22Rv1 (cell line): ENCODE data around the gene SFSWAP.

Experiments used
- H3K27ac ChIP-seq: fragments of 450-650 bp; 2 replicates; pipeline ENCODE4 v1.5.1; 2017
- ZFX ChIP-seq: fragments of 450-650 bp; IDR thresholded peaks from 2 replicates; pipeline ENCODE4 v1.6.1; 2017; ENCODE audit warnings: antibody characterized with exemption, borderline replicate concordance
- TF ChIP-seq, protein P1 (sequence below): fragments of 450-650 bp; IDR thresholded peaks from 2 replicates; pipeline ENCODE4 v1.5.1; 2017; ENCODE audit warnings: mild to moderate bottlenecking

The SFSWAP gene

DNA sequence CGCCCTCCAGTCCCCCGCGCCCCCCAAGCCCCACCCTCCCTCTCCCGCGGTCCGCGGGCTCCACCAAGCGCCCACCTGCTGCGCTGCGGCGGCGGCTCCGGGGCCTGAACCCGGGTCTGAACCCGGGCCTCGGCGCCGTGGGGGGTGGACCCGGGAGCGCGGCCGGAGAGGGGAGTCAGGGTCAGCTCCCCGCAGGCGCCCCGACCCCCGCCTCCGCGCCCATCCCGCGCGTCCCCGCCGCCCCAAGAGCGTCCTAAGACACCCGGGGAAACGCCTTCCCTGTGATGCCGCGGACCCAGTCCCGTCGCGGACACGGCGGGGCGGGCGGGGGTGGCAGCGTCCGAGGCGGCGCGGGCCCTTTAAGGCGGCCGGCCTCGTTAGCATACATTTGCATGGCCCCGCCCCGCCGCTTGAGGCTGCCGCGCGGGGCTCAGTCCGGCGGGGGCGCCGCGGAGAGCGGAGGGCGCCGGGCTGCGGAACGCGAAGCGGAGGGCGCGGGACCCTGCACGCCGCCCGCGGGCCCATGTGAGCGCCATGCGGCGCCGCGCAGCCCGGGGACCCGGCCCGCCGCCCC is 117.2 kb downstream of the SFSWAP start, which contains the start of gene MMP17:
TSS of gene MMP17 (plus strand) at position 433 of the 574 bp plus-strand sequence. CDS start at position 535, 102 bp downstream.
- no peak for TF ChIP-seq ZFX
- TF ChIP-seq, protein P1, sequence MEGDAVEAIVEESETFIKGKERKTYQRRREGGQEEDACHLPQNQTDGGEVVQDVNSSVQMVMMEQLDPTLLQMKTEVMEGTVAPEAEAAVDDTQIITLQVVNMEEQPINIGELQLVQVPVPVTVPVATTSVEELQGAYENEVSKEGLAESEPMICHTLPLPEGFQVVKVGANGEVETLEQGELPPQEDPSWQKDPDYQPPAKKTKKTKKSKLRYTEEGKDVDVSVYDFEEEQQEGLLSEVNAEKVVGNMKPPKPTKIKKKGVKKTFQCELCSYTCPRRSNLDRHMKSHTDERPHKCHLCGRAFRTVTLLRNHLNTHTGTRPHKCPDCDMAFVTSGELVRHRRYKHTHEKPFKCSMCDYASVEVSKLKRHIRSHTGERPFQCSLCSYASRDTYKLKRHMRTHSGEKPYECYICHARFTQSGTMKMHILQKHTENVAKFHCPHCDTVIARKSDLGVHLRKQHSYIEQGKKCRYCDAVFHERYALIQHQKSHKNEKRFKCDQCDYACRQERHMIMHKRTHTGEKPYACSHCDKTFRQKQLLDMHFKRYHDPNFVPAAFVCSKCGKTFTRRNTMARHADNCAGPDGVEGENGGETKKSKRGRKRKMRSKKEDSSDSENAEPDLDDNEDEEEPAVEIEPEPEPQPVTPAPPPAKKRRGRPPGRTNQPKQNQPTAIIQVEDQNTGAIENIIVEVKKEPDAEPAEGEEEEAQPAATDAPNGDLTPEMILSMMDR, result peak; percentile 43

DNA sequence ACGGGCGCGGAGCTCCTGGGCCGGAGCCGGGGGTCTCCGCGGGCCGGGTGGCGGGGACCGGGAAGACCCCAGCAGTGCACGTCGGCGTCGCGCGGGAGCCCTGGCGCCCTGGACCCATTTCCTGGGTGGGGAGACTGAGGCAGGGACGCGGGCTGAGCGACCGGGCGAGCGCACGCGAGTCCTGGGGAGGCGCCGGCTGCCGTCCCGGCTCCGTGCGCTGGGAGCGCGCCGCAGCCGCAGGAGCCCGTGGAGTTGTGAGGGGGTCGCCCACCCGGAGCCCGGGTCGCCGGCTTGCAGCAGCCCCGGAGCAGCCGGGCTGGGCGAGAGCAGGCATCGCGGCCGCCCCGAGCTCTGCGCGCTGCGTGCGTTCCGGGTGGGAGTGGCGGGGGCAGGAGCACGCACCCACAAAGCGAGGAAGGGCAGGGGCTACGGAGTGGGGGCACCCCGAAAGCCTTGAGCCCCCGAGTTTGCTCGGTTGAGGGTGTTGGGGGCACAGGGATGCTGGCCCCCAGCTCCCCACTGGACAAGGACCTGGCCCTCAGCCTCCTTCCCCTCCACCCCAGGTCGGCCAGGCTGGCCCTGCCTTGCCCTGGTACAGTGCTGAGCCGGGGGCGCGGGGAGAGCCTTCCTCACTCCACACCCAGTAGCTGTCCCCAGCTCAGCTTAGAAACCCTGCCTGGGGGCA is 117.9 kb downstream of the SFSWAP start:
- no peak for TF ChIP-seq ZFX
- TF ChIP-seq, protein P1, result no peak
- 0 out of 2 replicates have a peak overlapping the region, but pooled peaks have one; percentile 98 for H3K27ac ChIP-seq

More for the DNA sequence above, 117.2 kb downstream of the SFSWAP start, which contains the start of gene MMP17:
- 0 out of 2 replicates have a peak within 1 kb of the TSS, but pooled peaks have one; percentile 98 for H3K27ac ChIP-seq

DNA sequence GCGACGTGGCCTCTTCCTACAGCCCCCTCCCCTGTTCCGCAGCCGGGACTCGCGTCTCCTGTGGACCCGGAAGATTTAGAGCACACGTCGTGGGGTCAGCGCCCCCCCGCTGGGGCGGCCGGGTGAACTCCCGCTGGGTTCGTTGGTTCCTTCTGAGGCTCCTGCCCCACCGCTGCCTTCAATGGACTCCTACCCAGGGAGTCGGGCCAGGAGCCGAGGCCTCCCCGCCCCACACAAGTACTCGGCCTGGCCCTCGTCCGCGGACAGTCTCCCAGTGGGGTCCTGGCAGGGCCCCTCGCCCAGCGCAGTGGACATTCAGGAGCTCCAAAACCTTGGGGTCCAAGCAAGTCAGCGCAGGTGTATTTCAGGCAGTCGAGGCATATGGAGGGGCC is 118.5 kb downstream of the SFSWAP start:
- 0 out of 2 replicates have a peak overlapping the region, but pooled peaks have one; percentile 98 for H3K27ac ChIP-seq

DNA sequence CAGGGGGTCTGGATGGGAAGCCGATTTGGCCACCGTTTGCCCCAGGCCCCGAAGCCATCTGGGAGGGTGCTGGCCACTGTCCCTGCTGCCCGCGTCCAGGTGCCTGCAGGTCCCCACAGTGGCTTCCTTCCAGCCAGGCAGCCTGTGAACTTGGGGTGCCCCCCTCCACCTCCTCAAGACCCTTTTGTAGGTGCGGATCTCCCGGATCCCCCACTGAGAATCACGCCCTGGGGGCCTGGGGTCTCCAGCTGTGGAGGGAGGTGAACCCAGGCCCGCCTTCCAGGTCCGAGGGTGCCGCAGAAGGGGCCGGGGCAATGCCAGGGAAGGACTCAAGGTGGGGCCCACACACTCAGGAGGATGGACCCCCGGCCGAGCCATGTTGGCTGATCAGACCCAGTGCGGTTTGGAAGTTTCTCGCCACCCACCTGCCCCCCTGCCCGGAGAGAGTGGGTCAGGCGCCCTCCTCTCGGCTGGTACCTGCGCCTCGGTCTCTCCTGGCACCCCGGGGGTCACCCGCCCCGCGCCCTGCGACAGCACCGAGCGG is 119.0 kb downstream of the SFSWAP start:
- TF ChIP-seq, protein P1, result no peak
- no peak for TF ChIP-seq ZFX
- H3K27ac ChIP-seq, result peak overlapping the region; percentile 98

More for the DNA sequence above, 118.5 kb downstream of the SFSWAP start:
- TF ChIP-seq, protein P1, result no peak
- TF ChIP-seq ZFX, result no peak

DNA sequence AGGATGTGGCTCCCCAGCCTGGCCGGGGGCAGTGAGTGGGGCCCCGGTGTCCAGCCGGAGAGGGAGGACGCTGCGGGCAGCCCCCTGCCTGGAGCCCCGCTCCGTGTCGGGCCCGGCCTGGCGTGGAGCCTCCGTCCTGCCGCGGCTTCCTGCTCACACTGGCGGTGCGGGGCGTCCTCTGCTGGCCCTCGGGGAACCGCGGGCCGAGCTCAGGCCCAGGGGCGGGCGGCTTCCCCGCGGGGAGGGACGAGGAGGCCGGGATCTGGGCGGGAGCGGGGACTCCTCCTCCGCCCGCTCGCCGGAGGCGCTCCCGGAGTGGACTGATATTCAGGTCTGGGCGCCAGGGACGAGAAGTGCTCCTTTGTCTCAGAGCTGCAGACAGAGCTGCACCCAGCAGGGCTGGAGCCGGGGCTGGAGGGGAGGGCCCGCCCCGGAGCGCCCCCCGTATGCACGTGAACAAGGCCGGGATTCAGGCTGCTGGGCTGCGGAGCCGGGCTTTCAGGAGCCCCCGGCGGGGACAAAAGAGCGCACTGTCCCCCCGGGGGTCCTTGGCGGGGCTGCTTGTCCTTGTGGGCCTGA is 119.5 kb downstream of the SFSWAP start:
- peak overlapping the region; percentile 98 for H3K27ac ChIP-seq
- no peak for TF ChIP-seq ZFX
- TF ChIP-seq, protein P1, result peak; percentile 95

DNA sequence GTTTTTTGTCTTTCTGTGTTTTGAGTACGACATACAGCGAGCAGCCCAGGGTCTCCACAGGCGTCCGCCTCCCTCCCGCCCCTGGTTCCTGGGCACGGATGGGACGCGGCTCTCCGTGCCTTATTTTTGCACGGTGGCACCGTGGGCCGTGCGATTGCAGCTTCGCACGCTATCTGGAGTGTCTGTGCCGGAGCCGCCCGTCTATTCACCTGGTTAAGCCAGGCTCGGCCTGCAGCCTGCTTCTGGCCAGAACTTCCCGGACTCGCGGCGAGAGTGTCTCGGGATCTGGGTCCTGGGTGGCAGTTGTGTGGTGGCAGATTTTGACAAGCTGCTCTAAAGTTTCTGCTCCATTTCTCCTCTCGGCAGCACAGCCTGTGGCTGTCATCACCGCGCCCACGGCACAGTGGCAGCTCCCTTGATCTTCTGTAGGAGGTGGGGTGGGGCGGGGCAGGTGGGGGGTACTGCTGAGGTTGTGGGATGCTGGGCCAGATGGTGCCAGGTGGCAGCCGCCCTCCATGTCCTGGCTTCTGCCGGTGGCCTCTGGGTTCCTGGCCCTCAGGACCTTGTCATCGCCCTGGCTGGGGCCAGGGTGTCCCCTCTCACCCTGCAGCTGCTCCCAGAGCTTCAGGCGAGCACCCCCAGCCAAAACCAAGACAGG is 120.2 kb downstream of the SFSWAP start:
- peak overlapping the region; percentile 98 for H3K27ac ChIP-seq
- no peak for TF ChIP-seq ZFX
- TF ChIP-seq, protein P1, result no peak
